Measurements from ENCODE around the gene PGLYRP3.

DNA sequence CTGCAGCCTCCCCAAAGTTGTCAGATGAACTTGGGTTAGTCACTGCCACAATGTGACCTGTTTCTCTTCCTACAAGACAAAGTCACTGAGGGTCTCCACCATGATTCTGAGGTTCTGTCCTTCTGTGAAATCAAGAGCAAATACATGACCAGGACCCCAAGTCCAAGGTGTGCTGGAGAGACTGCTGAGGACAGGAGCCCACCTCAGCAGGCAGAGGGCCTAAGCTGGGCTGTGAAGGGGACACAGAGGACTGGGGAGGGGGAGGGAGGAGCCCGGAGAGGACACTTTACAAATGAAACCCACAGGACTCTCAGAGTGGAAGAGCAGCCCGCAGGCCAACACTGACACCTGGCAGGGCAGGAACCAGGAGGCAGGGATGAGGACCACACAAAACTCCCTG is 3.3 kb downstream of the PGLYRP3 start:
- TF ChIP-seq, protein P1, sequence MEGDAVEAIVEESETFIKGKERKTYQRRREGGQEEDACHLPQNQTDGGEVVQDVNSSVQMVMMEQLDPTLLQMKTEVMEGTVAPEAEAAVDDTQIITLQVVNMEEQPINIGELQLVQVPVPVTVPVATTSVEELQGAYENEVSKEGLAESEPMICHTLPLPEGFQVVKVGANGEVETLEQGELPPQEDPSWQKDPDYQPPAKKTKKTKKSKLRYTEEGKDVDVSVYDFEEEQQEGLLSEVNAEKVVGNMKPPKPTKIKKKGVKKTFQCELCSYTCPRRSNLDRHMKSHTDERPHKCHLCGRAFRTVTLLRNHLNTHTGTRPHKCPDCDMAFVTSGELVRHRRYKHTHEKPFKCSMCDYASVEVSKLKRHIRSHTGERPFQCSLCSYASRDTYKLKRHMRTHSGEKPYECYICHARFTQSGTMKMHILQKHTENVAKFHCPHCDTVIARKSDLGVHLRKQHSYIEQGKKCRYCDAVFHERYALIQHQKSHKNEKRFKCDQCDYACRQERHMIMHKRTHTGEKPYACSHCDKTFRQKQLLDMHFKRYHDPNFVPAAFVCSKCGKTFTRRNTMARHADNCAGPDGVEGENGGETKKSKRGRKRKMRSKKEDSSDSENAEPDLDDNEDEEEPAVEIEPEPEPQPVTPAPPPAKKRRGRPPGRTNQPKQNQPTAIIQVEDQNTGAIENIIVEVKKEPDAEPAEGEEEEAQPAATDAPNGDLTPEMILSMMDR (IDR thresholded peaks at IDR 0.05) = no peak
- TF ChIP-seq POLR2A (IDR thresholded peaks at IDR 0.05) = no peak

Data from breast epithelium (tissue), 3 donors.